ENCODE data around the gene VSNL1.
"Not testable (repeated sequence)": the region's sequence is repeated elsewhere in the genome, so short reads cannot be mapped to it uniquely, and the experiment has no call there.

VSNL1 gene

DNA sequence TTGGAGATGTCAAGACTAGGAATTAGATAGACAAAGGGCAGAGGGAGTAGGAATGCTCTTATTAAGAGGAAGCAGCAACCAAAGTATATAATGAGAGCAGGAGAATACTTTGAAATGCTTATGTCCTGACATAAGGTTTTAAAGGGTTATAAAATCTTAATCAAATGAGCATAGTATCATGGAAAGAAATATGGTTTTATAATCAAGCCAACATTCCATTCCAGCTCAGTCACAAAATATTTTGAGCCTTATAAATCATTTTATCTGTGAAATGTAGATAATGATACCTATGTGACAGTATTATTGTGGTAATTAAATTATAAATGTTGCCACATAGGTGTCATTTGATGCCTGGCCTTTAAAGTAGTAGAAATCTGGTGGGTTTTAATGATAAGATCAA lies 17.6 kb downstream of the VSNL1 start:
- DNase-seq (ENCODE audit: low spot score), result no peak
- in situ Hi-C loops (cut with MboI; ENCODE audit: low pct_unique_long_range_greater_than_20kb, low sequenced_read_pairs, unreplicated experiment), result no loop called here

DNA sequence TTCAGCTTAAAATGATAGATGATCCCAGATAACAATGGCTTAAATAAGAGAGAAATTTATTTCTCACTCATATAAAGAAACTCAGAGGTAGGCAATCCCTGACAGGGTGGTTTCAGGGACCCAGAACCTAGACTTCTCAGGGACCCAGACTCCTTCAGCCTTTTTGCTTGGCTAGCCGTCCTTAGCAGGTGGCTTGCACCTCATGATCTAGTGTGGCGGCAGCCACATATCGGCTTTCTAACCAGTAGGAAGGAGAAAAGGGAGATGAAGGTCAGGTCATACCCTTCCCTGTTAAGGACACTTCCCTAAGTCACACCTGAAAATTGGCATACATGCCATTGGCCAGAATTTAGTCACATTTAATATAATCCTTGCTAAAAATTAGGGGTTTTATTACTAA lies 18.4 kb downstream of the VSNL1 start:
- TF ChIP-seq, protein P1, sequence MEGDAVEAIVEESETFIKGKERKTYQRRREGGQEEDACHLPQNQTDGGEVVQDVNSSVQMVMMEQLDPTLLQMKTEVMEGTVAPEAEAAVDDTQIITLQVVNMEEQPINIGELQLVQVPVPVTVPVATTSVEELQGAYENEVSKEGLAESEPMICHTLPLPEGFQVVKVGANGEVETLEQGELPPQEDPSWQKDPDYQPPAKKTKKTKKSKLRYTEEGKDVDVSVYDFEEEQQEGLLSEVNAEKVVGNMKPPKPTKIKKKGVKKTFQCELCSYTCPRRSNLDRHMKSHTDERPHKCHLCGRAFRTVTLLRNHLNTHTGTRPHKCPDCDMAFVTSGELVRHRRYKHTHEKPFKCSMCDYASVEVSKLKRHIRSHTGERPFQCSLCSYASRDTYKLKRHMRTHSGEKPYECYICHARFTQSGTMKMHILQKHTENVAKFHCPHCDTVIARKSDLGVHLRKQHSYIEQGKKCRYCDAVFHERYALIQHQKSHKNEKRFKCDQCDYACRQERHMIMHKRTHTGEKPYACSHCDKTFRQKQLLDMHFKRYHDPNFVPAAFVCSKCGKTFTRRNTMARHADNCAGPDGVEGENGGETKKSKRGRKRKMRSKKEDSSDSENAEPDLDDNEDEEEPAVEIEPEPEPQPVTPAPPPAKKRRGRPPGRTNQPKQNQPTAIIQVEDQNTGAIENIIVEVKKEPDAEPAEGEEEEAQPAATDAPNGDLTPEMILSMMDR (IDR thresholded peaks at IDR 0.05; ENCODE audit: extremely low read depth, insufficient read depth, missing control alignments), result no peak
- no peak for DNase-seq (ENCODE audit: low spot score)
- in situ Hi-C loops (cut with MboI; ENCODE audit: low pct_unique_long_range_greater_than_20kb, low sequenced_read_pairs, unreplicated experiment), result no loop called here

More for the DNA sequence above, 17.6 kb downstream of the VSNL1 start:
- TF ChIP-seq, protein P1 (IDR thresholded peaks at IDR 0.05; ENCODE audit: extremely low read depth, insufficient read depth, missing control alignments), result no peak

DNA sequence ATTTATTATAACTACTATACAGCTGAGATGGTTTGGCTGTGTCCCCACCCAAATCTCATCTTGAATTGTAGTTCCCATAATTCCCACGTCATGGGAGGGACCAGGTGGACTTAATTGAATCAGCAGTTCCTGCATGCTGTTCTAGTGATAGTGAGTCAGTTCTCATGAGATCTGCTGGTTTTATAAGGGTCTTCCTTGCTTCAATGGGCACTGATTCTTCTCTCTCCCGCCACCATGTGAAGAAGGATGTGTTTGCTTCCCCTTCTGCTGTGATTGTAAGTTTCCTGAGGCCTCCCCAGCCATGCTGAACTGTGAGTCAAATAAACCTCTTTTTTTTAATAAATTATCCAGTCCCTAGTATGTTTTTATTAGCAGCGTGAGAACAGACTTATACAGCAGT lies 25.2 kb downstream of the VSNL1 start:
- in situ Hi-C loops (cut with MboI; ENCODE audit: low pct_unique_long_range_greater_than_20kb, low sequenced_read_pairs, unreplicated experiment); DNase-seq (ENCODE audit: low spot score): not testable (repeated sequence)

DNA sequence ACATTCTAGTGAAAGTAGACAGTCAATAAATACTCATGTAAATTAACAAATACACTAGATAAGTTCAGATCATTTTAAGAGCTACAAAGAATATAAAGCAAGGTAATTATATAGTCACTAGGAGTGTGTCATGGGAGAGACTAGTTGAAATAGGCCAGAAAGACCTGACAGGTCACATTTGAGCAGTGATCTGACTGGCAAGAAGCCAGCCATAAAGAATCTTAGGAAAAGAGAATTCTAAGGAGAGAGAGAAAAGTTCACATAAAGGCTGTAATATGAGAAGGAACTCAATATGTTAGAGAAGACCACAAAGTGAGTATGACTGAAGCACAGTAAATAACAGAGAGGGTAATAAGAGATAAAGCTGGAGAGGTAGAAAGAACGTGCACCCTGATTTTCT lies 31.2 kb downstream of the VSNL1 start:
- TF ChIP-seq, protein P1 (IDR thresholded peaks at IDR 0.05; ENCODE audit: extremely low read depth, insufficient read depth, missing control alignments), result no peak
- in situ Hi-C loops (cut with MboI; ENCODE audit: low pct_unique_long_range_greater_than_20kb, low sequenced_read_pairs, unreplicated experiment), result no loop called here
- no peak for DNase-seq (ENCODE audit: low spot score)

DNA sequence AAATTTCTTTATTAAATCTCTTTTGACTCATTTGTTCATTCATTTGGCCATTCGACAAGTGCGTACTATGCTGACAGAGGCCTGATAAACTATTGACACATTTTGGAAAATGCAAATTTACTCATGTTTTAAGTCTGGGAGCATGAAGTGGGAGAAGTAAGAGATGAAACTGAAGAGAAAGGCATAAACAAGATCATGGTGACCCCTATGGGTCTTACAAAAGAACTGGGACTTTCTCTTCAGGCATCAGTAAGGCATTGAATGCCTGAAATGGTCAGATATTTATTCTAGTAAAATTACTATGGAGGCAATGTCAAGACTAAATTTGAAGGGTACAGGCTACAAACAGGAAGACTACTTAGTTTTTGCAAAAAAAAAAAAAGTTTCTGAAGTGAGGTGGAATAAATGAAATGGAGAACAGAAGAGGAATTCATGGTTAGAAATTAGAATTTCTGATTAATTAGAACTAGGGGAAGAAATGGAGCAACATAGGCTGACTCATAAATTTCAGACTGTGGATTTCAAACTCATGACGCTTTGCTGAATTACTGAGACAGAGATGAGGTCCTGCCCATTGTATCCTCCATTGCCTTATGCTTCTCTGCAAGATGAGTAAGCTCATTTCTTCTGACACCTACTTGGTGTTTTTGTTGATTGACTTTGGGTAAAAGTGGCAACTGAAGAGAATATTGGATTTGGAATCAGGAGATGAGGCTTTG lies 32.7 kb downstream of the VSNL1 start:
- TF ChIP-seq, protein P1 (IDR thresholded peaks at IDR 0.05; ENCODE audit: extremely low read depth, insufficient read depth, missing control alignments), result peak; percentile 31
- peak; percentile 25 for DNase-seq (ENCODE audit: low spot score)
- in situ Hi-C loops (cut with MboI; ENCODE audit: low pct_unique_long_range_greater_than_20kb, low sequenced_read_pairs, unreplicated experiment), result no loop called here

DNA sequence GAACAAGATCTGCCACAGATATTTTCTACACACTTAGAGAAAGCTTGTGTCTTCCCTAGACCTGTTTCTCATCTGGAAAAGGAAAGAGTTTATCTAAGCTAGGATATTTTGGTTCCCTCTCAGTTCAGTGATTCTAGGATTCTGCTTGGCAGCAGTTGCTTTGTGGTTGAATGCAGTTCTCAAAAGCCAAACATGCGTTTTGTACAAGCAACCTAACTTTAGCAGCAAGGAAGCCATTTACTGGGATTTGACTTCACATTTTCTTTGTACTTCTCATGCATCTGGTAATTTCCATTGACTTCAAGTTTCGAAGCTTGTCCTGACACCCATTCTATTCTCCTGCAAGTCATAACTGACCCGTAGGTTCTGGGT lies 33.3 kb downstream of the VSNL1 start:
- no peak for DNase-seq (ENCODE audit: low spot score)
- in situ Hi-C loops (cut with MboI; ENCODE audit: low pct_unique_long_range_greater_than_20kb, low sequenced_read_pairs, unreplicated experiment), result no loop called here
- TF ChIP-seq, protein P1 (IDR thresholded peaks at IDR 0.05; ENCODE audit: extremely low read depth, insufficient read depth, missing control alignments), result no peak

DNA sequence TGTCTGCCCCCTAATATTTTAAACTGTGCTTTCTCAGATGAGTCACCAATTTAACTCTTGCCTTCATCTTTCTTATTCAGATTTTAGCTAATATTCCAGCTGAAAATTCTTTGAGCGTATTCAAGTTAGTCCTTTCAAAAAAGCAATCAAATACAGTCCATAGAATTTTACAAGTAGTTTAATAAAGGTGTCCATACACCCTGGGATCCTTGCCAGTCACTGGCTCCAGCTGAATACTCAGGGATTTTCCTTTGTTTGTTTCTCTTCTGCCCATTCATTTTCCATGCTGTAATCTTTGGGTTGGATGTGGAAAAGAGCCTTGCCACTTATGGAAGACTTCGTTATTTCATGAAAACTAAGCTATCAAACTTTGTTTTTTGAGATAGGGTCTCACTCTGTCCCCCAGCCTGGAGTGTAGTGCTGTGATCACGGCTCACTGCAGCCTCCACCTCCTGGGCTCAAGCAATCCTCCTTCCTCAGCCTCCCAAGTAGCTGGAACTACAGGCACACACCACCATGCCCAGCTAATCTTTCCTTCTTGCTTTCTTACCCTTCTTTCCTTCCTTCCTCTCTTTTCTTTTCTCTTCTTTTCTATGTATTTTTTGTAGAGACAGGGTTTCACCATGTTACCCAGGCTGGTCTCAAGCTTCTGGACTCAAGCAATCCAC lies 34.0 kb downstream of the VSNL1 start:
- TF ChIP-seq, protein P1 (IDR thresholded peaks at IDR 0.05; ENCODE audit: extremely low read depth, insufficient read depth, missing control alignments), result no peak
- DNase-seq (ENCODE audit: low spot score), result no peak
- in situ Hi-C loops (cut with MboI; ENCODE audit: low pct_unique_long_range_greater_than_20kb, low sequenced_read_pairs, unreplicated experiment), result no loop called here

Data from GM13977 (cell line).